ENCODE results near the gene RFX8. TPM values are rescaled to one million over a fixed set of nuclear protein-coding genes. Genes with fewer than 3 reads are reported as not detected.

Gene RFX8
- total RNA-seq, 1 experiment from 2014 or later: 0.77 TPM

- Histone ChIP-seq H3K79me2 (ENCODE audit: low read length) (peaks cover 11% of the 10 kb centered on the region), H3K9me3 (ENCODE audit: low read length) (no peaks in the 10 kb centered on the region), H3K9ac (ENCODE audit: low read length) (peak overlapping the region; percentile 88), H3K9me2 (replicated peaks; ENCODE audit: low read length) (no peaks in the 10 kb centered on the region), H3K4me3 (ENCODE audit: low read length) (peak overlapping the region; percentile 44), H3F3A (ENCODE audit: low read length, unreplicated experiment) (peaks cover 9% of the 10 kb centered on the region), H4K20me1 (ENCODE audit: low read length) (no peaks in the 10 kb centered on the region), H3K27me3 (ENCODE audit: low read length) (no peaks in the 10 kb centered on the region), H2AFZ (ENCODE audit: low read length) (peak overlapping the region; percentile 11; the same call in 1 of the 2 replicates), H3K4me2 (ENCODE audit: low read length) (peak overlapping the region; percentile 83), H3K27ac (ENCODE audit: low read length) (peak overlapping the region; percentile 96), H3K36me3 (ENCODE audit: low read depth, low read length) (peaks cover 8% of the 10 kb centered on the region; the same call in 1 of the 2 replicates), H3K4me1 (ENCODE audit: insufficient read depth, low read length) (peaks cover 54% of the 10 kb centered on the region)
- ATAC-seq (peak; percentile 87), DNase-seq (peak; percentile 96)
- no TSS peak for BruUV-seq (replicated peaks)
- TF ChIP-seq EZH2phosphoT487 (IDR thresholded peaks at IDR 0.05; ENCODE audit: borderline replicate concordance, low read length): no peak
- no peak for TF ChIP-seq EZH2 (IDR thresholded peaks at IDR 0.05; ENCODE audit: low read length, unreplicated experiment)
- TF ChIP-seq CTCF (conservative IDR thresholded peaks at IDR 0.05; ENCODE audit: low read depth, low read length): no peak
- intact Hi-C loops (cut with micrococcal nuclease): no loop called here
- ChIA-PET CTCF (interaction anchor here (0.6 to 1.3 kb wide), 3 partner anchors 9 to 121 kb away, joined by 3 to 18 read pairs (median 3); partner anchors contain the start of gene CREG2), POLR2A (ENCODE audit: unreplicated experiment) (interaction anchor here (0.7 kb wide), 1 partner anchor 30 kb away, joined by 3 read pairs; no protein-coding TSS in a partner anchor)
These were observed 78.6 kb downstream of the RFX8 start for GRCh38 chr2:101396316-101396717.

GRCh38 chr2:101395545-101396315 lies 79.2 kb downstream of the RFX8 start:
- Histone ChIP-seq H3K36me3 (ENCODE audit: low read depth, low read length) (peaks cover 8% of the 10 kb centered on the region; the same call in 1 of the 2 replicates), H3K4me2 (ENCODE audit: low read length) (peak overlapping the region; percentile 68), H3F3A (ENCODE audit: low read length, unreplicated experiment) (peaks cover 9% of the 10 kb centered on the region), H4K20me1 (ENCODE audit: low read length) (no peaks in the 10 kb centered on the region), H3K4me3 (ENCODE audit: low read length) (peak overlapping the region; percentile 44), H3K27ac (ENCODE audit: low read length) (peak overlapping the region; percentile 96), H3K9me2 (replicated peaks; ENCODE audit: low read length) (no peaks in the 10 kb centered on the region), H2AFZ (ENCODE audit: low read length) (peak overlapping the region; percentile 11; the same call in 1 of the 2 replicates), H3K27me3 (ENCODE audit: low read length) (no peaks in the 10 kb centered on the region), H3K9me3 (ENCODE audit: low read length) (no peaks in the 10 kb centered on the region), H3K79me2 (ENCODE audit: low read length) (peaks cover 11% of the 10 kb centered on the region), H3K9ac (ENCODE audit: low read length) (peak overlapping the region; percentile 83), H3K4me1 (ENCODE audit: insufficient read depth, low read length) (peaks cover 50% of the 10 kb centered on the region)
- TF ChIP-seq EZH2phosphoT487 (IDR thresholded peaks at IDR 0.05; ENCODE audit: borderline replicate concordance, low read length): no peak
- TF ChIP-seq CTCF (conservative IDR thresholded peaks at IDR 0.05; ENCODE audit: low read depth, low read length): no peak
- TF ChIP-seq EZH2 (IDR thresholded peaks at IDR 0.05; ENCODE audit: low read length, unreplicated experiment): no peak
- peak; percentile 43 for ATAC-seq
- no peak for DNase-seq
- ChIA-PET POLR2A (ENCODE audit: unreplicated experiment) (interaction anchor here (0.6 to 0.7 kb wide), 2 partner anchors 31 to 65 kb away, joined by 3 read pairs; no protein-coding TSS in a partner anchor), CTCF (interaction anchor here (0.6 to 1.3 kb wide), 2 partner anchors 8 to 68 kb away, joined by 3 to 18 read pairs; partner anchors contain the start of gene CREG2)
- TSS peak; percentile 80 for BruUV-seq (replicated peaks)
- intact Hi-C loops (cut with micrococcal nuclease): no loop called here

All from PC-3 (cell line).